Thoracic aorta (tissue), 2 donors: ENCODE measurements around the gene CACNG7. TPM values are rescaled to one million over a fixed set of nuclear protein-coding genes. Genes with fewer than 3 reads are reported as not detected.

ENCODE experiments used
- ATAC-seq: fragments of 150-250 bp; one replicate; pipeline ENCODE4 v1.8.0; 2017; ENCODE audit warnings: low read depth; ENCODE audit not compliant: insufficient number of reproducible peaks, low FRiP score
- DNase-seq: peaks from one replicate; pipeline ENCODE4 v3.0.0-alpha.2; 2020; ENCODE audit warnings: low spot score
- H3K27ac ChIP-seq, 2 donors: fragments of 200-600 bp; sonication (generic); 1 replicate in 1 of 2; 2 replicates in 1 of 2; pipeline ENCODE4 v1.5.1; 2016; ENCODE audit warnings: mild to moderate bottlenecking in 2 of 2, moderate library complexity in 2 of 2
- H3K27me3 ChIP-seq: fragments of 200-600 bp; sonication (generic); replicated peaks from 2 replicates; pipeline ENCODE4 v1.6.0; 2016; ENCODE audit warnings: mild to moderate bottlenecking; ENCODE audit not compliant: insufficient read depth
- H3K36me3 ChIP-seq: fragments of 200-600 bp; sonication (generic); one replicate; pipeline ENCODE4 v1.5.1; 2016
- H3K4me1 ChIP-seq, 2 donors: fragments of 200-600 bp; sonication (generic); 1 replicate in 1 of 2; 2 replicates in 1 of 2; pipeline versions ENCODE4 v1.5.1 to v1.6.0; 2016; ENCODE audit warnings: low read depth in 2 of 2, mild to moderate bottlenecking in 1 of 2; ENCODE audit not compliant: control insufficient read depth in 1 of 2
- H3K4me3 ChIP-seq: fragments of 200-600 bp; sonication (generic); 2 replicates; pipeline ENCODE4 v1.5.1; 2016; ENCODE audit warnings: mild to moderate bottlenecking
- H3K9me3 ChIP-seq: fragments of 200-600 bp; sonication (generic); 2 replicates; pipeline ENCODE4 v1.5.1; 2016
- total RNA-seq, 2 donors: library from RNA; depleted of rRNA; stranded (reverse); fragments of >200 nt; gene quantifications; one replicate each; pipeline versions ENCODE4 v1.1.0 to v1.2.3, GENCODE V29; 2016
- TF ChIP-seq, protein P1 (sequence below): fragments of 200-600 bp; sonication (generic); IDR thresholded peaks from one replicate; pipeline ENCODE4 v1.5.1; 2019; ENCODE audit warnings: antibody characterized with exemption

CACNG7 gene
- total RNA-seq, 2 donors from 2014 or later, result not detected

DNA sequence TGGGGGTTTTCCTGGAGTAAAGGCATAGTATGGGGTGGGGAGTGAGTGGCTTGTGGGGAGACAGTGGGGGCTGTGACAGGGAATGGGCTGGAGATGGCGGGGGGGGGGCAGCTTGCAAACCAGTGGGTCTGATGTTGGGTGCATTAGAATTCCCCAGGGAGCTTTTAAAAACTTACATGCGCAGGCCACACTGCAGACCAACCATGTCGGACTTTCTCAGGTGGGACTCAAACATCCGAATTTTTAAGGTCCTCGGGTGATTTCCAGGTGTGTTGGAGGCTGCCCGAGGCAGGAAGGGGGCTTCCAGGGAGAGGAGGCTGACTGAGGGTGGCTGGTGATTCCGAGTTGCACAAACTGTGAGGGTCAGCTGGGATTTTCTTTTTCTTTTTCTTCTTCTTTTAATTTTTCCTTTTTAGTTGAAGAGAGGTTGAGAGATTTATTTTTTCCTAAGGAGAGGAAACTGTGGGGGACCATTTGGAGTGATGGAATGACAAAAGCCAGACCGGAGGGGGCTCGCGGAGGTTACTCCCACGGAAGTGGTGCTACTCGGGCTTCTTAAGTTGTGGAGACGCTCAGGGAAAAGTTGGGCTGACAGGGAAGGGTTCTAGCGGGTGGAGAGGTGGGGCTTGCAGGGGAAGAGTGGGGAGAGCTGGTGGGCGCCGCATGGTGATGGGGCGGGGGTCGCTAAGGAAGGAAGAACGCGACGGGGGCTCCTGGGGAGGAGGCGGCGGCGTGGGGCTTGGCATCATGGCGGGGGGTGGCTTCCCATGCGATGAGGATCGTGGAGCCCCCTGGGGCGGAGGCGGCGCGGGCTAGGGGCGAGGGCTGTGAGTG, 52.7 kb downstream of the CACNG7 start:
- no peak for ATAC-seq
- TF ChIP-seq, protein P1, sequence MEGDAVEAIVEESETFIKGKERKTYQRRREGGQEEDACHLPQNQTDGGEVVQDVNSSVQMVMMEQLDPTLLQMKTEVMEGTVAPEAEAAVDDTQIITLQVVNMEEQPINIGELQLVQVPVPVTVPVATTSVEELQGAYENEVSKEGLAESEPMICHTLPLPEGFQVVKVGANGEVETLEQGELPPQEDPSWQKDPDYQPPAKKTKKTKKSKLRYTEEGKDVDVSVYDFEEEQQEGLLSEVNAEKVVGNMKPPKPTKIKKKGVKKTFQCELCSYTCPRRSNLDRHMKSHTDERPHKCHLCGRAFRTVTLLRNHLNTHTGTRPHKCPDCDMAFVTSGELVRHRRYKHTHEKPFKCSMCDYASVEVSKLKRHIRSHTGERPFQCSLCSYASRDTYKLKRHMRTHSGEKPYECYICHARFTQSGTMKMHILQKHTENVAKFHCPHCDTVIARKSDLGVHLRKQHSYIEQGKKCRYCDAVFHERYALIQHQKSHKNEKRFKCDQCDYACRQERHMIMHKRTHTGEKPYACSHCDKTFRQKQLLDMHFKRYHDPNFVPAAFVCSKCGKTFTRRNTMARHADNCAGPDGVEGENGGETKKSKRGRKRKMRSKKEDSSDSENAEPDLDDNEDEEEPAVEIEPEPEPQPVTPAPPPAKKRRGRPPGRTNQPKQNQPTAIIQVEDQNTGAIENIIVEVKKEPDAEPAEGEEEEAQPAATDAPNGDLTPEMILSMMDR, result no peak

DNA sequence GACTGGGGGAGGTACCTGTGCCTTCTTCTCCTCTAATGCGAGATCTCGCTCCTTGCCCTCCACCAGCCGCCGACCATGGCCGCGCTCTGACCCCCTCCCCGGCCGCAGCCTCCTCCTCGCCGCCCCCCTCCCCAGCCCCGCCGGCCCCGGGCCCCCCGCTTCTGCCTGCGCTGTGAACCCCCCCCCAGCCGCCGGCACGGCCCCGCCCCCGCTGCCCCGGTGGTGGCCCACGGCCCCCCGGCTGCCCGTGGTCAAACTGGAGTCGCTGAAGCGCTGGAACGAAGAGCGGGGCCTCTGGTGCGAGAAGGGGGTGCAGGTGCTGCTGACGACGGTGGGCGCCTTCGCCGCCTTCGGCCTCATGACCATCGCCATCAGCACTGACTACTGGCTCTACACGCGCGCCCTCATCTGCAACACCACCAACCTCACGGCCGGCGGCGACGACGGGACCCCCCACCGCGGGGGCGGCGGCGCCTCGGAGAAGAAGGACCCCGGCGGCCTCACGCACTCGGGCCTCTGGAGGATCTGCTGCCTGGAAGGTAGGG, 53.9 kb downstream of the CACNG7 start, which contains the start of gene CACNG8:
TSS of gene CACNG8 (plus strand) at position 51 of the 545 bp plus-strand sequence.
- no peaks in the 10 kb centered on the region for H3K36me3 ChIP-seq
- H3K9me3 ChIP-seq, result no peaks in the 10 kb centered on the region
- no peaks in the 10 kb centered on the region for H3K27me3 ChIP-seq
- ATAC-seq, result no peak
- DNase-seq, result no peak
- TF ChIP-seq, protein P1, result no peak
- no peak within 1 kb of the TSS for H3K27ac ChIP-seq
- no peaks in the 10 kb centered on the region for H3K4me1 ChIP-seq
- H3K4me3 ChIP-seq, result no peak within 1 kb of the TSS

More for the DNA sequence above, 52.7 kb downstream of the CACNG7 start:
- no peak overlapping the region for H3K4me3 ChIP-seq
- no peaks in the 10 kb centered on the region for H3K9me3 ChIP-seq
- H3K27ac ChIP-seq, result no peak overlapping the region
- no peaks in the 10 kb centered on the region for H3K4me1 ChIP-seq
- no peaks in the 10 kb centered on the region for H3K27me3 ChIP-seq
- no peak for DNase-seq
- H3K36me3 ChIP-seq, result no peaks in the 10 kb centered on the region

DNA sequence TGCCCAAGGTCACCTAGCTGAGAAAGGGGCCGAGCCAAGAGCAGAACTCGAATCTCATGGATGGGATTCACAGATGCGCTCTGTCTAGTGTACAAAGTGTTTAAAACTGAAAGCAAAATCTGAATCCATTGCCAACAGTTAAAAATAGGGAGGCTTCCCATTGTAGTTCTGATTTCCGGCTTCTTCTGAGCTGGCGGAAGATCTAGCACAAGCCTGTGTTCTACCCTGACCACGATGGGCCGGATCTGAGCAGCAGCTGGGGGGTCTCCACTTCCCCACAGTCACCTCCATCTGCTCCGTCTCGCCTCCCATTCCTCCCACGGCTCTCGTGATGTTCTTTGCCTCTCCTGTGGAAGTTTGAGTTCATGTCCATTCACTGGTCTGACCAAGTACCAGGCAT, 56.0 kb downstream of the CACNG7 start:
- no peaks in the 10 kb centered on the region for H3K27me3 ChIP-seq
- no peak overlapping the region for H3K4me3 ChIP-seq
- no peak overlapping the region for H3K27ac ChIP-seq
- TF ChIP-seq, protein P1, result no peak
- no peaks in the 10 kb centered on the region for H3K4me1 ChIP-seq
- DNase-seq, result no peak
- H3K36me3 ChIP-seq, result no peaks in the 10 kb centered on the region
- no peaks in the 10 kb centered on the region for H3K9me3 ChIP-seq
- ATAC-seq, result no peak

DNA sequence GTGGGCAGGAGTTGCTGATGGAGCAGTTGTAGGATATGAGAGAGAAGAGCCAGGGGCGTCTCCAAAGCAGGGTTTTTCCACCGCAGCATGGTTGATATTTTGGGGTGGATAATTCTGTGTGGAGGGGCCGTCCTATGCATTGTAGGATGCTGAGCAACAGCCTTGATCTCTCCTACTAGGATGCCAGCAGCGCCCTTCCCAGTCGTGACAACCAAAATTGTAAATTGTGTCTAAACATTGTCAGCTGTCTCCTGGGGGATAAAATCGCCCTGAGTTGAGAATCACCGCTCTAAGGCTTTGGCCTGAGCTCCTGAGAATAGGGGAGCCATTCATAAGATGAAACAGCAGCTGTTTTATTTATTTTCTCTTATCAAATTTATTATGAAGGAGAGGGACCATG, 57.9 kb downstream of the CACNG7 start:
- Histone ChIP-seq H3K36me3 (no peaks in the 10 kb centered on the region), H3K4me3 (no peak overlapping the region), H3K4me1 (no peaks in the 10 kb centered on the region), H3K27me3 (no peaks in the 10 kb centered on the region), H3K27ac (no peak overlapping the region), H3K9me3 (no peaks in the 10 kb centered on the region)
- ATAC-seq (no peak), DNase-seq (no peak)
- TF ChIP-seq, protein P1, result no peak

DNA sequence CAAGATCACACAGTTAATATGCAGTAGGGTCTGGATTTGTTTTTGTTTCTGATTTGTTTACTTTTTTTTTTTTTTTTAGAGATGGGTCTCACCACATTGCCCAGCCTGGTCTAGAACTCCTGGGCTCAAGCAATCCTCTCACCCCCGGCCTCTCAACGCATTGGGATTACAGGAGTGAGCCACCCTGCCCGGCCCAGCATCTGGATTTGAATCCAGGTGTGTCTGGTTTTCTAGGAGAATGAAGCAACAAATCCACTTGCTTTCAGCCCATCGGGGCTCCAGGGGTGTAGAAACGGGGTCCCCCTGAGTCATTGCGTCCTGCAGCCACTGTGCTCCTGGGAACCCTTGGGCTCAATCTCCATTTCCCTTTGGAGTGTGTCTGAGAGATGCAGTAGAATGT, 60.3 kb downstream of the CACNG7 start:
- no peaks in the 10 kb centered on the region for H3K9me3 ChIP-seq
- no peaks in the 10 kb centered on the region for H3K4me1 ChIP-seq
- DNase-seq, result no peak
- H3K4me3 ChIP-seq, result no peak overlapping the region
- no peaks in the 10 kb centered on the region for H3K36me3 ChIP-seq
- TF ChIP-seq, protein P1, result no peak
- no peak overlapping the region for H3K27ac ChIP-seq
- H3K27me3 ChIP-seq, result no peaks in the 10 kb centered on the region
- no peak for ATAC-seq
